ENCODE results near the gene FARSA.

- TF ChIP-seq POLR2A (IDR thresholded peaks at IDR 0.05): no peak
- TF ChIP-seq CTCF (IDR thresholded peaks at IDR 0.05): no peak
These were observed 58.4 kb downstream of the FARSA start for GRCh38 chr19:12875086-12875485.
